Astrocyte of the spinal cord (primary cell): ENCODE data around the gene SERGEF.

Experiments used
- DNase-seq: peaks from one replicate; pipeline ENCODE4 v3.0.0; 2011; ENCODE audit warnings: low read depth, low spot score
- H3K4me3 ChIP-seq: 2 replicates; pipeline ENCODE4 v1.5.1; 2011; ENCODE audit warnings: low read depth, mild to moderate bottlenecking, low read length, moderate library complexity
- CTCF ChIP-seq: IDR thresholded peaks from 2 replicates; pipeline ENCODE4 v1.5.1; 2012; ENCODE audit warnings: low read depth, mild to moderate bottlenecking, low read length, inconsistent platforms
- in situ Hi-C: cut with HindIII; loops from 2 replicates; pipeline ENCODE4 v1.10.0; 2017; ENCODE audit warnings: low sequenced_read_pairs

Gene SERGEF

GRCh38 chr11:17812091-17812864, 200.6 kb downstream of the SERGEF start:
- in situ Hi-C loops: no loop called here
- no peak for TF ChIP-seq CTCF
- no peak for DNase-seq
- H3K4me3 ChIP-seq: no peak overlapping the region

GRCh38 chr11:17811352-17811751, 201.5 kb downstream of the SERGEF start:
- no peak for TF ChIP-seq CTCF
- H3K4me3 ChIP-seq: no peak overlapping the region
- in situ Hi-C loops: no loop called here
- no peak for DNase-seq

- DNase-seq: peak; percentile 37
- no peak overlapping the region for H3K4me3 ChIP-seq
- in situ Hi-C loops: no loop called here
- no peak for TF ChIP-seq CTCF
Observed at GRCh38 chr11:17810746-17811145, 202.1 kb downstream of the SERGEF start.

- no peak overlapping the region for H3K4me3 ChIP-seq
- DNase-seq: no peak
- no peak for TF ChIP-seq CTCF
- in situ Hi-C loops: no loop called here
Observed at GRCh38 chr11:17810041-17810440, 202.8 kb downstream of the SERGEF start.

GRCh38 chr11:17807034-17807433, 205.8 kb downstream of the SERGEF start:
- TF ChIP-seq CTCF: no peak
- DNase-seq: no peak
- H3K4me3 ChIP-seq: no peak overlapping the region
- in situ Hi-C loops: no loop called here

- no peak overlapping the region for H3K4me3 ChIP-seq
- in situ Hi-C loops: no loop called here
- TF ChIP-seq CTCF: no peak
- DNase-seq: no peak
Observed at GRCh38 chr11:17805873-17806272, 207.0 kb downstream of the SERGEF start.
